DND-41 (cell line): Measurements from ENCODE around the gene ZNF577.

ENCODE experiments used
- CTCF ChIP-seq: IDR thresholded peaks from 2 replicates; pipeline ENCODE4 v1.5.1; 2012; ENCODE audit warnings: borderline replicate concordance, low read length, moderate library complexity, mild to moderate bottlenecking; ENCODE audit not compliant: poor library complexity, severe bottlenecking; ENCODE audit errors: extremely low read depth
- EZH2 ChIP-seq: IDR thresholded peaks from 3 replicates; pipeline ENCODE4 v1.6.1; 2012; ENCODE audit warnings: borderline replicate concordance, low read depth, mild to moderate bottlenecking, moderate library complexity, low read length, inconsistent platforms; ENCODE audit not compliant: severe bottlenecking

- TF ChIP-seq CTCF (no peak), EZH2 (no peak)
Measured at GRCh38 chr19:51916167-51916566, 28.4 kb upstream of the ZNF577 start.
